CD4-positive, alpha-beta T cell treated with Interleukin-2 at 100 ng/mL for 4 hours (primary cell): ENCODE measurements around the gene HES7.
A peak's percentile ranks its signal among the peaks of the same experiment; 100 is the strongest.
"Not testable (repeated sequence)": the region's sequence is repeated elsewhere in the genome, so short reads cannot be mapped to it uniquely, and the experiment has no call there.

Experiments used
- DNase-seq: peaks from one replicate; pipeline ENCODE4 v3.0.0-alpha.2; 2020; ENCODE audit warnings: low spot score

Gene HES7

DNA sequence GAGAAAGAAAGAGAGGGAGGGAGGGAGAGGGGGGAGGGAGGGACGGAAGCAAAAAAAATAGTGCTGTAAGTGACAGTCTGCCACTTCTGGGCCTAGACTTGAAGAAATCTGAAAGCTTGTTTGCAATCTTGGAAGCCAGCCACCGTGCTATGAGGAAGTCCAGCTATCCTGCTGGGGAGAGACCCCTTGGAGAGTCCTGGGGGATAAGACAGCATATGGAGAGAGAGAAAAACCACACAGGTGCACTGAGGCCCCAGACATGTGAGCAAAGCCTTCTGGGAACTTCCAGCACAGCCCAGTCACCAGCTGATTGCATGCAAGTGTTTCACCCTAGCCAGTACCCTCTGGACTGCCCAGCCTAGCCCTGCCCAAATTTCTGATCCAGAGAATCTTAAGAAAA, 23.8 kb downstream of the HES7 start:
- no peak for DNase-seq

DNA sequence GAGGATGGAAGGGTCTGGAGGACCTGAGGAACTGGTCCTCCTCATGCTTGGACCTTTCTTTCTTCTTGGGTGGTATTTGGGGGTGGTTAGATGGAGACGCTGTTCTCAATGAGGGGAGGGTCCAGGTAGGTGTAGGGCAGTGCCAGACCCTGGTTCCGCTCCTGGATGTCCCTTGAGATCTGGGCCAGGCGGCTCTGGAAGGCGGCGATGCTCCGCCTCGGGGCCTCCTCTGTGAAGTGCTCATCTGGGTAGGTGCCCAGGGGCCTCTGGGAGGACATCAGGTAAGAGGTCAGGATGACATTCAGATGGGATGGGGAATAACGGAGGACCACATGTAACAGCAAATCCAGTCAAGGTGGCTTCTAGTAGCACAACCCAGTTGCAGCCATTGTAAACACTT, 27.4 kb downstream of the HES7 start:
- DNase-seq, result no peak

DNA sequence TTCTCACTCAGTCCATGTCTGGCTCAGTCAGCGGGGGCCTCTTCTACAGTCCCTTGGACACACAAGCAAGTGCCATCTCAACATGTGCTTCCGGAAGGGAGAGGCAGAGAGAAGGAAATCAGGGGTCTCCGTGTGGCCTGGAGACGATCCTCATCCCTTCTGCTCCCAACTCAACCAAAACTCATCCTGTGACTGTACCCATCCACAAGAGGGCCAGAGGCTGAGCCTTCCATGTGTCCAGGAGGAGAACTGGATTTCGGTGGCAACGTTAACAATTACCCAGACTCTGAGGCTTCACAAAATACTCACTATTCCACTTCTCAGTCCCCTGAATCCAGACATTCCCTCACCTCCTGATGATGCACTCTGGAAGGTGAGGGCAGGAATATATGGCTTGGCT, 28.5 kb downstream of the HES7 start:
- DNase-seq, result no peak

DNA sequence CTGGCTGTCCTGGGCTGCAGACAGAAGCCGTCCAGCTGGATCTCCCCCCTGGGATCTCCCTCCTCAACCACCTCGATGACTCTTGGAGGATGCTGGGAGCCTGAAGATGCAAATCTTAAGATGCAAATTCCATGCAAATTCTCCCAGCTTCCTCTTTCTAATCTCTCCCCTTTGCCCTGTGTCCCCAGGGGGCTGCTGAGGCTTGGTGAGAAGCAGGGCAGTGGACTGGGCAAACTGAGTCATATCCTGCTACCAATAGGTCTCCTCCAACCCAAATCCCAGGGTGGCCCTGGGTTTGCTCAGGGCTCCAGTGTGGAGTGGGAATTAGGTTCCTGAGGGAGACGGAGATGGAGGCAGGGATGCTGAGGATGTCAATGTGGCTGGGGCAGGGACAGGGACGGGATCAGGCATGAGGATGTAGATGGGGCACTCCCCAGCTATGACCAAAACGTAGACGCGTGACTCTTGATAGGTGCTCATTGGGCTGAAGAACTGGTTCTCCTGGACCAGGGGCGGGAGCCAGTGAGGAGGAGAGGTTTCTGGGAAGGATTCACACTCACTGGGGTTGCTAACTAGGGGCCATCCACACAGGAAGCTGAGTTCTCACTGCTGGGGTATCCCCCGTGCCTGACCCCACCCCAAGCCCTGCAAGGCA, 32.7 kb downstream of the HES7 start:
- DNase-seq, result no peak

DNA sequence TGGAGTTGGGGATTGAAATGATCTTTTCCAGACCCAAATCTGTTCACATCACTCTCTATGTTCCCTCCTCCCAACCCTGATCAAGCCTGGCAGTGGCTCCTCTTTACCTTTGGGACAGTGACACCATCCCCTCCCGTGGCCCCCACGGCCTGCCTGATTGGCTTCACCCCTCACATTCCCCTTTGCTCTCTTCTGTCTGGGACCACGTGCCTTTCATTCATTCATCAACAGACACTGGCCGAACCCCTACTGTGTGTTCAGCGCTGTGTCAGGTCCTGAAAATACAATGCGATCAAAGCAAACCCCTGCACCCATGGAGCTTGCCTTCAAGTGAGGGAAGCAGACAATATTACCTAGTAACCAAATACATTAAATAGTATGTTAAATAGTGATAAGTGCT, 34.2 kb downstream of the HES7 start:
- DNase-seq, result no peak

DNA sequence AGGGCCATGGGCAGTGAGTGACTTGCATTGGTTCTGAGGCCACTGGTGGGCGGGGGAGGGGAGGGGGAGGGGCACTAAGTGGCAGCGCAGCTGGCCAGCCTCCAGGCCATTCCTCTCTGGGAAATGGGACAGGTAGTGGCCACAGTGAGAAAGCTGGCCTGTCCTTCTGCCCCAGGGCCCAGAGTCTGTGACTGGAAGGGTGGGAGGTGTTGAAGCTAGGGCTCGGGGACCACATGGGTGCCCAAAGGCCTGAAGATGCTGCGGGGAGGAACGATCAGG, 36.0 kb downstream of the HES7 start:
- no peak for DNase-seq

DNA sequence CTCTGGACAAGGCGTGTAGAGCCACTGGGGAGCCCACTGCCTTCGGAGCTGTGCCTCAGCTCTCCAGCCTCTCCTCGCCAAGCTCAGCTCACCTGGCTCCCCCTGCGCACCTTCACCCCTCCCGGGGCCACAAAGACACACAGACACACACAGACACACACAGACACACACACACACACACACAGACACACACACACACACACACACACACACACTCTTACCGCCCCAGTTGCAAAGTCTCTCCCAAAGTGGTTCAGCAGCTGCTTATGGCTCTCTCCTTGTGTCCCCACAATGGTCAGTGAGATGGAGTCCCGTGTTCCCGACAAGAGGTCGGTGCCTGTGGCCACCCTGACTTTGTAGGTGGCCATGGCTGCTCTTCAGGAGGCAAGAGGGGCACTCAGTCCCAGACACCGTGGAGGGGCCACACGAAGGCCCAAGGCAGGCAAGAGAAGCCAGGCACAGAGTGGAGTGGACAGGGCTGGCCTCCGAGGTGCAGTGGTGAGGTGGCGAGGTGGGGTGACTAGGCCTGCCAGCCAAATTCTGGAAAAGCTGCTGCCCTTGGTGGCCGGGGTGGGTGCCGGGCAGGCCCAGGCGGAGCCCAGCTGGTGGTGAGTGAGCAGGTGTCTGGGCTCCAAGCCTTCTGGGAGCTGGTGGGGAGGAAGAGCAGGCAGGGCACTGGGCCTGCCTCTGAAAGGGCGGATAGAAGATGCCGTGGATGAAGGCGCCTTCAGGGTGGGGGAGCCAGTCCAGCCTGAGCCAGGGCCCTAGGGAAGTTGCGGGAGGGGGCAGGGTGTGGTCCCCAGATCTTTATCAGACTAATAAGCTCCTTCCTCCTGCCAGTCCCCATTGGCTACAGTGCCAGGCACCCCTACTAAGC, 36.6 kb downstream of the HES7 start, which contains the start of gene ALOX12B:
TSS of gene ALOX12B (minus strand) at position 642 of the 877 bp plus-strand sequence. CDS start at position 368, 274 bp downstream.
- no peak for DNase-seq

DNA sequence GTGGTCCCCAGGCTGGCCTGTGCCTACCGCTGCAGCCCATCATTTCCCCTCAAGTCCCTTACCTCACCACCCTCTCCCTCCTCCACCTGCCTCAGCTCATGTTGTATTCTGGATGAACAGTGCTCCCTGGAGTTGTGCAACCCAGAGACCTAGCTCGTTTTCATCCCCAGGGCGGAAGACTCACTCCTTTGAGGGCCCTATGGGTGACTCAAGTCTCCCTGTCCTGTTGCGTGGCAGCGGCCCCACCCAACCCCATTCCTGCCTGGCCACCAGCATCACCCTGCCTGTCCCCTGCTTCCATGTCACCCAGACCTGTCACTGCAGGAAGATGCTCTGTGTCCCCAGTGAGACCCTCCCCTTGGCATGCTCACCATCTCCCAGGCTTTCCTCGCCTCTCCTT, 39.7 kb downstream of the HES7 start:
- DNase-seq, result no peak

DNA sequence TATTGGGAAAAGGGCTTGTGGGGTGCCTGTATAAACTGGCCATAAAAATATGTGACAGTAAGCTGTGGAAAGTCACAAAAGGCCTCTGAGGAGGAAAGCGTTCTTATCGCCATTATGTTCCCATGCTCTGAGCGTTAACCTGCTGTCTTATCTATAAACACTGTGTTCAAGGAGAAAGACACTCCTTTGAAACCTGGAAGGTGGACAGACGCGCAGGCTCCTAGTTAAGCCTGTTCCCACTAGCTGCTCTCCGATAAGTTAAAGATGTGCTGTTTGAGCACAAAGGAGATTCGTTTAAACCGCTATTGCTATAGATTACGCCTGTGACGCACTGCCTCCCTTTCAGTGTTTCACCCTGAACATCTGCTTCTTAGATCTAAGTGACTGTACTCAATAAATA, 41.6 kb downstream of the HES7 start:
- no peak for DNase-seq

DNA sequence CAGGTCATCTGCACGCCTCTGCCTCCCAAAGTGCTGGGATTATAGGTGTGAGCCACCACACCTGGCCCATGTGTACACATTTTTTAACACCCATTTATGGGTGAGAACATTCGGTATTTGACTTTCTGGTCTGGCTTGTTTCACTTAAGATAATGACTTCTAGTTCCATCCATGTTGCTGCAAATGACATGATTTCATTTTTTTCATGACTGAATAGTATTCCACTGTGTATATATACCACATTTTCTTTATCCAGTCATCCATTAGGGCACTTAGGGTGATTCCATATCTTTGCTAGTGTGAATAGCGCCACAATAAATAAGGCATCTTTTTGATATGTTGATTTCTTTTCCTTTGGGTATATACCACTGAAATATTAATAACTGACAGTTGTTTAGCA, 42.0 kb downstream of the HES7 start:
- no peak for DNase-seq

DNA sequence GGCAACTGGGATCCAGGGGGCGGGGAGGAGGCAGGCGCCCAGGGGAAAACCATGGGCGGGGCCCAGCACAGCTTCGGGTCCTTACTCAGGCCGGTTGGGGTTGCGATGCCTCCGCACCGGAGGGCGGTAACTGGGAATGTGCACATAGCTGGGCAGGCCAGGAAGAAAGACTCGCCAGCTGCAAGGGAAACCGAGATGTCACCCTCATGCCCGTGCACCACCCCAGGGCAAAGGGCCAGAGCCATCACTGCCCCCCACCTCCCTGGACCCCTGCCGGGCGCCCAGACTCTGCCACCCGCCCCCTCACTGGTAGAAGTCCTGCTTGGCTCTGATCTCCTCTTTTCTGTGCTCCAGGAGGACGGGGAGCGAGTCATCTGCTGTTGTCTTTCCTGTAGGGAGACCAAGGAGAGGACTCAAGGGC, 43.1 kb downstream of the HES7 start:
- no peak for DNase-seq

DNA sequence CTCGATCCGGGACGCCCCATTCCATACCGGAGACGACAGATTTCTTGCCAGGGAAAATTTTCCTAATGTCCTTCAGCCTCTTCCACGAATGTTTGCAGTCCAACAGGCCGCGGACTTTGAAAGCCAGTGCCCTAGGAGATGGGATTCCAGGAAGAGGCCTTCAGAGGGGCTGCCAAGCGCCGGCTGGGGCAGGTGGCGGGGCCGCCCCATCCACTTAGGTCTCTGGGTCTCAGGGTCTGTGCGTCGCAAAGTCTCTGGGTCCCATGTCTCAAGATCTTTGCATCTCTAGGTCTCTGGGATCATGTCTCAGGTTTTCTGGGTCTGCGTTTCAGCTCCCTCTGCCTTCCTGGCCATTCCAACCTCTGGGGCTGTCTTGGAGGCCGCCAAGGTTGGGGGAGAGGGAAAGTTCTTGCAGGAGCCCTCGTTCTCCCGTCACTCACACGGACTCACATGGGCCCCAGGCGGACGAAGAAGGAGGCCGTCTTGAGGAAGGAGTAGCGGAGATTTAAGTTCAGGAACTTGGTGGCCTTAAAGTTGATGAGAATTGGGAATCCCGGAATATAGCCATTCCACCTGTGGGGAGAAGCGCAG, 43.6 kb downstream of the HES7 start:
- no peak for DNase-seq

DNA sequence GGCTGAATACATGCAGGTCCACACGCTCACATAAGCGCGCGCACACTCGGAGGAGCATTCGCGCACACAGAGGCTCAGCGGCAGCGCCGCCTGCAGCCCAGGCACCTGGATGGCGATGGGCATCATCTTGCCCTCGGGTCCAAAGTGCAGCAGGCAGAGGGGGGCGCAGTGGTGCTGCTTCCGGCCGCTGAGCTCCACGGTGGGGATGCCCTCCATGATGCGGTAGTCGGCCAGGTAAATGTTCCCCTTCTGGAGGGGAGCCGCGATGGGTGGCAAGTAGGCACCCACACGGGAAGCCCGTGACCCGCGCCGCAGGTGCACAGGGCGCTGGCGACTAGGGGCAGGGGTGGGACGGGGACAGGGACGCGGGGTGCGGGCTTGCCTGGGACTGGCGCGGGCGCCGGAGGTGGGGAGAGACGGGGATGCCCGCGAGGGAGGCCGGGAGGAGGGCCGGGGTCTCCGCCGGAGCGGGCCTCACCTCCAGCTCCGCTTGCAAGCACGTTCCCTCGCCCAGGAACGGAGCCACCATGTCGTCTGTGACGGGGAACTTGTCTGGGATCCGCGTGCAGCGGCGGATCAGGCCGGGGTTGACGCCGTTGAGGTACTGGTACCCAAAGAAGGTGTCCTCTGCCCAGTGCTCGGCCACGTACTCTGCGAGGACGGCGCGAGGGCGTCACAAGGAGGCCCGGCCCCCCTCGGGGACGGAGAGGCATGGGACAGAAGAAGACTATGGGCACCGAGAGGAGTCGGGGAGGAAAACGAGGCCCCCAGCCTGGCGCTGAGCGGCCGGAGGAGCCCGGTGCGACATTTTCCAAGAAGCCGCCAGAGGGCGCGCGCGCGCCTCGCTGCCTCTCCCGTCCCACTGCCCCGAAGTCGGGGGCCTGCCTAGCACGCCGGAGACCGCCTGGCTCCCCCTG, 44.4 kb downstream of the HES7 start:
- DNase-seq, result peak; percentile 79

DNA sequence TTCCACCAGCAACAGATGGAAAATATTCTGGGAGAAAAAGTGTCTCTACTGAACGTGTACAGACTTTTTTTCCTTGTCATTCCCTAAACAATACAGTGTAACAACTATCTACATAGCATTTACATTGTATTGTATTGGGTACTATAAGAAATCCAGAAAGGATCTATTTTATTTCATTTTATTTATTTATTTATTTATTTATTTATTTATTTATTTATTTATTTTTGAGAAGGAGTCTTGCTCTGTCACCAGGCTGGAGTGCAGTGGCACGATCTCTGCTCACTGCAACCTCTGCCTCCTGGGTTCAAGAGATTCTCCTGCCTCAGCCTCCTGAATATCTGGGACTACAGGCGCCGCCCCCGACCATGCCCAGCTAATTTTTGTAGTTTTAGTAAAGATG, 46.0 kb downstream of the HES7 start:
- DNase-seq, result not testable (repeated sequence)

DNA sequence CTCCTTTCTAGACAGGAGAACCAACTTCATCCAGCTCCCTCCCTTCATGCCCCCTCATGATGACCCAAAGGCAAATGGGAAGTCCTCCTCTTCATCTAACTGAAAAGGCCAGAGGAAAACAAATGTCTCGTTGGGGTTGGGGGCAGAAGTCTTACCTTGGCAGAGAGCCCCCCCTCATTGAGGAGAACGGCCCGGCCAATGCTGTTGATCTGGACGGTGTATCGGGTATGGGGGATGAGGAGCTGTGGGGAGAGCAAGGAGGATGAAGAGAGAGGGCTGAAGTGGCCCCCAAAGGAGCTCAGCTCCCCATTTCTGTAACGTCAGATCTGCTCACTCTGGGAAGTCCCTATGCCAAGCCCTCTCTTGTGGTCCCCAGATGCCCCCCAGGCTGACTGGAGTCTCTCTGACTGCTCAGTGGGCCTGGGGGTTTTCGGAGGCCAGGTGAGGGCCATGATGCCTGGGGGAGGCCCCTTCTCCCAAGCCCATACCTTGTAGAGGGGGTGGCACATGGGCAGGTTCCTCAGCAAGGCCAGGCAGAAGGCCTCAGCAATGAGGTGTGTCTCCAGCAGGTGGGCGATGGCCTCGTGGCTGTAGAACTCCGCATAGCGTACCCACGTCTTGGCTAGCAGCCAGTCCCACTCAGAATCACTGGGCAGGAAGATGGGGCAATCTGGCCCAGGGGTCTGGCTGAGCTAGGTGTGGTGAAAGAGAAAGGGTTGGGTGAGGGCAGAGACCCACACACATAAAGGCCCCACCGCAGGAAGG, 47.2 kb downstream of the HES7 start:
- no peak for DNase-seq

DNA sequence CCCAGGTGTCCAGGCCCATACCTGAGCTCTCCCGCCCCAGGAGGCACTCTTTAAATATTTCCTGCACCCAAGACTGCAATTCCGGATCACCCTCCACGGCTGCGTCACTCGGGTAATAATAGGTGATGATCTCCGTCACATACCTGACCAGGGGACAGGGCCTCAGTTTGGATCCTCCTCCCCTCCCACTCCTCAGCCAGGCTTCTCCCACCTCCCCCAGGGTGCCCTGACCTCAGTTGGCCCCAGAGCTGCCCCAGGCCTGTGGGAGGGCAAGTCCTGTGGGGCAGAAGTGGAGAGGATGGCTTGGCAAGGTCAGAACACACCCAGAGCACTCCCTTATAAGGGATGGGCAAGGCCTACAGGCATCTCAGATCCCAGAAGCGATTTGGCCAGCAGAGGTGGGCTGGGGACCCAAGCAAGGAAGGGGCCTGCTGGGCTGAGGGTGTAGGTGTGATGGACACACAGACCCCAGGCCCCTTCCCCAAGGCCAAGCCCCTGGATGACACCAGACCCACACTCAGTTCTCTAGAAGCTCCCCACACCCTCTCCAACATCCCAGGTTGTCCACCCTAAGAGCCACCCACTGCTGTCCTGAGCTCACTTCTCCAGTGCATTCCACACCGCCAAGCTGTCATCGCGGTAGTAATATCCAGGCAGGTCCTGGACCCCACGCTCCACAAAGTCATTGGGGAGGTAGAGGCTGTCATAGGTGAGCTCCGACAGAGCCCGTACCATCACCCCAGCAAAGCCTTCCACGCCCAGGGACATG, 48.1 kb downstream of the HES7 start:
- no peak for DNase-seq

DNA sequence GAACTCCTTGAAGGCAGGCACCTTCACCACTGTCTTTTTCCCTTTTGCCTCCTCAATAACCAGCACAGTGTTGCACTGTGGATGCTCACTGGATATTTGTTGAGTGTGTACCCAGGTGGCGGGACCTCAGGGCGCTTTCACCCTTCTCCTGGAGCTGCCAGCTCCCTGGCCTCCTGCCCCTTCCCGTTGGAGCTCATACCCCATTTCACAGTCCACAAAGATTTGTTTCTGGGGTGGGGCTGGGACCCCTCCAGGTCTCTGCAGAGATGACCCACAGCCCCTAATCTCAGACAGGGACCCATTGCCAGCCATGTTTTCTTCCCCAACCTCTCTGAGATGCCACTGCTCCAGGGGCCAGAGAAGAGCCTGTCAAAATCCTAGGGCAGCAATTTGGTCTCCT, 48.8 kb downstream of the HES7 start:
- DNase-seq, result no peak

DNA sequence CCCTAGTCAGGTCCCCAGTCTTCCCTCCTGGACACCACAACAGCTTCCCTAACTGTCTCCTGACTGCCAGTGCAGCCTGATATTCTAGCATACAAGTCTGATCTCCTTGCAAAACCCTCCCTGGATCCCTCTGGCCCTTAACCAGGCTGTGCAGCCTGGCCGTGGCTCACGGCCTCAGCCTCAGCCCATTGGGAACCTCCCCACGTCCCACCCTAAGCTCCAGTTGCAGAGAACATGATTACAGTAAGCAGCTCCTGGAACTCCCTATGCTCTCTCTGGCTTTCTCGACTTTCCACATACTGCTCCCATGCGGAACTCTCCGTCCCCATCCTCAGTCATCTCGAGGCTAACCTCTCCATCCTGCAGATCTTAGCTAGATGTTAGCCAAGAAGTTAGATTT, 49.4 kb downstream of the HES7 start:
- DNase-seq, result no peak

DNA sequence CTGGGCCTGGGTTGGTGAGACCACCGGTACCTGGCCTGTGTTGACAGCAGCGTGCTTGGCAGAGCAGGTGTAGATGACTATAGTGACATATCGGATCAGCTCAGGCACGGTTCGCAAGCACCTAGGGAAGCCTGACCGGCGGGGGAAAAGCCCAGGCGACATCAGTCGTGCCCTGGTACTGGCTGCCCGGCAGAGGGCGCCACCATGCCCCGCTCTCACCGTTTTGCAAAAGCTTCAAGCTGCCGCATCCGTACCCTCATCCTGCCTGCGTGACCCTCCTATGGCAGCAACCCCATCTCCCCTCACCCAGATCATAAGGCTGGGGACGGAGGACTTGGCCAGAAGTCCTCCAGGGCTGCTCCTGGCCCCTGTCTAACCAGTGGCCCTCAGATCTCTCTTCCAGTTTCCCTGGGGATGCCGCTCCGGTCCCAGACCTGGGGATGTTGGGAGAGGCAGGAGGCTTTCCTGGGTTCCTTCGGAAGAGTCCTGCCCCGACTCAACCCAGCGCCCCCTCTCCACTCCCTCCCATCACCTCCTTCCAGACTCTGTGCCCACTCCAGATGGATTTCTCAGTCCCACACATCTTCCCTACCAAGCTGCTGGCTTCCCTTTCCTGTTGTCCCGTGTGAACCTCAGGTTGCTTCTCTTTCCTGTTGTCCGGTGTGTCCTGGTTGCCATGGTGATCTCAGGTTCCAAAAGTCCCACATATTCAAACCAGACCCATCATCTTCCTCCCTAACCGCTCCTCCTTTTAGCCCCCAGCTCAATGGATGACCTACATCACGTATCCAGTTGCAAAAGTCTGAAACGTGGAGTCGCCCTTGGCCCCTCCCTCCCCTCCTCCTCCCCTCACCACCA, 50.0 kb downstream of the HES7 start:
- peak; percentile 85 for DNase-seq
